Non-pigmented ciliary epithelial cell (primary cell): ENCODE results near the gene MT1H.

Source experiments
- DNase-seq: peaks from one replicate; pipeline ENCODE4 v3.0.0-alpha.2; 2010; ENCODE audit warnings: low read depth

MT1H gene

GRCh38 chr16:56636616-56637413 lies 32.8 kb upstream of the MT1H start:
- no peak for DNase-seq

- DNase-seq, result no peak
Measured at GRCh38 chr16:56637814-56638750, 31.5 kb upstream of the MT1H start, which contains the start of gene MT1A. TSS of gene MT1A (plus strand) at chr16:56638666. CDS start at chr16:56638739, 73 bp downstream.

- DNase-seq, result no peak
Measured at GRCh38 chr16:56639045-56639444, 30.6 kb upstream of the MT1H start.

GRCh38 chr16:56640076-56640475 lies 29.5 kb upstream of the MT1H start:
- no peak for DNase-seq

GRCh38 chr16:56641166-56641565 lies 28.4 kb upstream of the MT1H start:
- no peak for DNase-seq

GRCh38 chr16:56643080-56643778 lies 26.4 kb upstream of the MT1H start:
- no peak for DNase-seq

- no peak for DNase-seq
Measured at GRCh38 chr16:56643833-56644232, 25.8 kb upstream of the MT1H start.

GRCh38 chr16:56645311-56645710 lies 24.3 kb upstream of the MT1H start:
- DNase-seq, result no peak

- DNase-seq, result no peak
Measured at GRCh38 chr16:56645838-56646237, 23.8 kb upstream of the MT1H start.

- no peak for DNase-seq
Measured at GRCh38 chr16:56647641-56648431, 21.8 kb upstream of the MT1H start.

- DNase-seq, result no peak
Measured at GRCh38 chr16:56649271-56649670, 20.3 kb upstream of the MT1H start.

- DNase-seq, result no peak
Measured at GRCh38 chr16:56649820-56650219, 19.8 kb upstream of the MT1H start.

GRCh38 chr16:56651586-56651985 lies 18.0 kb upstream of the MT1H start, which contains the start of gene MT1B:
TSS of gene MT1B (plus strand) at chr16:56651886. CDS start at chr16:56651954, 68 bp downstream.
- no peak for DNase-seq

GRCh38 chr16:56652600-56652999 lies 17.0 kb upstream of the MT1H start:
- DNase-seq, result no peak

- no peak for DNase-seq
Measured at GRCh38 chr16:56653218-56653617, 16.4 kb upstream of the MT1H start.

- DNase-seq, result no peak
Measured at GRCh38 chr16:56657555-56658326, 11.9 kb upstream of the MT1H start, which contains the start of gene MT1F. TSS of gene MT1F (plus strand) at chr16:56657959. CDS start at chr16:56658059, 100 bp downstream.

- DNase-seq, result no peak
Measured at GRCh38 chr16:56658327-56658875, 11.2 kb upstream of the MT1H start.

GRCh38 chr16:56662357-56663354 lies 7.0 kb upstream of the MT1H start:
- no peak for DNase-seq

- DNase-seq, result no peak
Measured at GRCh38 chr16:56664506-56664905, 5.1 kb upstream of the MT1H start.
